Measurements from ENCODE around the gene PDE4D. TPM values are rescaled to one million over a fixed set of nuclear protein-coding genes. Genes with fewer than 3 reads are reported as not detected.

The PDE4D gene
- total and polyA plus RNA-seq, 12 donors: 1.2 to 18.9 (median 2.1) TPM

GRCh38 chr5:59146729-59147128 lies 746.8 kb downstream of the PDE4D start:
- H3K4me1 ChIP-seq (replicated peaks in 1 of 2): no peaks in the 10 kb centered on the region
- no peaks in the 10 kb centered on the region for H3K36me3 ChIP-seq (replicated peaks in 1 of 2)
- H3K9me3 ChIP-seq (replicated peaks in 1 of 3): no peaks in the 10 kb centered on the region
- H3K27ac ChIP-seq: no peak overlapping the region
- DNase-seq: no peak
- WGBS, 4 donors: 87 to 99% (median 93%) methylated on average over 2 to 3 of the region's 3 CpGs
- H3K4me3 ChIP-seq: no peak overlapping the region
- H3K27me3 ChIP-seq: no peaks in the 10 kb centered on the region
- TF ChIP-seq CTCF (IDR thresholded peaks at IDR 0.05) (no peak), POLR2A (IDR thresholded peaks at IDR 0.05) (no peak)
- intact Hi-C loops (cut with DNase I): no loop called here

- no peaks in the 10 kb centered on the region for H3K36me3 ChIP-seq (replicated peaks in 1 of 2)
- H3K9me3 ChIP-seq (replicated peaks in 1 of 3): no peaks in the 10 kb centered on the region
- no peak overlapping the region for H3K4me3 ChIP-seq
- no peak for DNase-seq
- H3K27me3 ChIP-seq: no peaks in the 10 kb centered on the region
- intact Hi-C loops (cut with DNase I): no loop called here
- 51 to 65% (median 59%) methylated on average over 3 of the region's 3 CpGs for WGBS, 4 donors
- no peaks in the 10 kb centered on the region for H3K4me1 ChIP-seq (replicated peaks in 1 of 2)
- H3K27ac ChIP-seq: no peak overlapping the region
- TF ChIP-seq CTCF (IDR thresholded peaks at IDR 0.05): no peak
- no peak for TF ChIP-seq POLR2A (IDR thresholded peaks at IDR 0.05)
Measured at GRCh38 chr5:59143926-59144333, 749.6 kb downstream of the PDE4D start.

- no peaks in the 10 kb centered on the region for H3K27me3 ChIP-seq
- H3K36me3 ChIP-seq (replicated peaks in 1 of 2): no peaks in the 10 kb centered on the region
- DNase-seq: no peak
- TF ChIP-seq CTCF (IDR thresholded peaks at IDR 0.05) (no peak), POLR2A (IDR thresholded peaks at IDR 0.05) (no peak)
- intact Hi-C loops (cut with DNase I): no loop called here
- H3K4me1 ChIP-seq (replicated peaks in 1 of 2): no peaks in the 10 kb centered on the region
- no peak overlapping the region for H3K4me3 ChIP-seq
- H3K27ac ChIP-seq: no peak overlapping the region
- no peaks in the 10 kb centered on the region for H3K9me3 ChIP-seq (replicated peaks in 1 of 3)
Measured at GRCh38 chr5:59142927-59143326, 750.6 kb downstream of the PDE4D start.

- intact Hi-C loops (cut with DNase I): no loop called here
- H3K36me3 ChIP-seq (replicated peaks in 1 of 2): no peaks in the 10 kb centered on the region
- 90 to 98% (median 94%) methylated on average over 2 of the region's 2 CpGs for WGBS, 4 donors
- H3K9me3 ChIP-seq (replicated peaks in 1 of 3): no peaks in the 10 kb centered on the region
- no peak overlapping the region for H3K4me3 ChIP-seq
- H3K27me3 ChIP-seq: no peaks in the 10 kb centered on the region
- no peak for TF ChIP-seq CTCF (IDR thresholded peaks at IDR 0.05)
- TF ChIP-seq POLR2A (IDR thresholded peaks at IDR 0.05): no peak
- DNase-seq: no peak
- H3K4me1 ChIP-seq (replicated peaks in 1 of 2): no peaks in the 10 kb centered on the region
- no peak overlapping the region for H3K27ac ChIP-seq
Measured at GRCh38 chr5:59142138-59142537, 751.4 kb downstream of the PDE4D start.
